GM12864 (cell line): ENCODE data around the gene ODAD2.

Experiments
- DNase-seq: peaks from one replicate; pipeline ENCODE4 v3.0.0-alpha.2; 2011; ENCODE audit warnings: low read depth
- H3K4me3 ChIP-seq: 2 replicates; pipeline ENCODE4 v1.5.1; 2011; ENCODE audit warnings: mild to moderate bottlenecking, low read depth, low read length, control low read depth
- TF ChIP-seq, protein P1 (sequence below): IDR thresholded peaks from 2 replicates; pipeline ENCODE4 v1.5.1; 2011; ENCODE audit warnings: low read depth, mild to moderate bottlenecking, moderate library complexity, low read length, control low read depth, inconsistent platforms; ENCODE audit errors: missing control alignments

Gene ODAD2

DNA sequence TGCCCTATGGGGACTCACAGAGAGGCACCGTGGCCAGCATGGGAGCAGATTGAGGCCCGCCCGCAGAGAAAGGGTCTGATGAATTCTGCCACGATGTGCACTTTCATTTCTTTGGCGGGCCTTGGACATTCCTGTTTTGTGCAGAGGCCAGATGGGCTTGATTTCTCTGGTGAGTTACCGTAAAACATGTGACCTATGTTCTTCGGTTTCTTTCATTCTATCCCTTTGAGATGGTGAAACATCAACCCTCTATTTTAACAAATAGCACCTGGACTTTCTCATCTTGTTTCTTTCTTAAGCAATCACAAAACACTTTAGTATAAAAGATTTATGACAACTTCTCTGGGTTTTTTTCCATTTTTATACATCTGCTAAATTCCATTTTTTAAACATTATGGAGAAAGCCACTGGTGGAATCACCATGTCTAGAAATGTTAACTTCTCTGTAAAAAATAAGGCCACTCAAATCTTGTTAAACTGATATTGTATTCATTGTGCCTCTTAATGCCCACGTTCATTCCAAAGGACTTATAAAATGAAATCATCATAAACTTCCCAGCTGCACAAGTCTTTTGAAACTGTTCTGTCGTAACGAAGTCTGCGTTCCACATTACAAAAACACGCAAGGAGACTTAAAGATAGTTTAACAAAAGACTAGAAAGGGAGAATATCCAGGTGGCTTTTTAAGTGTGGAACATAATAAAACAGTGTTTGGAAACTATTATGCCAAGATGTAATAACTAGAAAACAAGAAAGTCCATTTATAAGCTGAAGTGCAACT is 21.4 kb upstream of the ODAD2 start:
- no peak for DNase-seq
- TF ChIP-seq, protein P1, sequence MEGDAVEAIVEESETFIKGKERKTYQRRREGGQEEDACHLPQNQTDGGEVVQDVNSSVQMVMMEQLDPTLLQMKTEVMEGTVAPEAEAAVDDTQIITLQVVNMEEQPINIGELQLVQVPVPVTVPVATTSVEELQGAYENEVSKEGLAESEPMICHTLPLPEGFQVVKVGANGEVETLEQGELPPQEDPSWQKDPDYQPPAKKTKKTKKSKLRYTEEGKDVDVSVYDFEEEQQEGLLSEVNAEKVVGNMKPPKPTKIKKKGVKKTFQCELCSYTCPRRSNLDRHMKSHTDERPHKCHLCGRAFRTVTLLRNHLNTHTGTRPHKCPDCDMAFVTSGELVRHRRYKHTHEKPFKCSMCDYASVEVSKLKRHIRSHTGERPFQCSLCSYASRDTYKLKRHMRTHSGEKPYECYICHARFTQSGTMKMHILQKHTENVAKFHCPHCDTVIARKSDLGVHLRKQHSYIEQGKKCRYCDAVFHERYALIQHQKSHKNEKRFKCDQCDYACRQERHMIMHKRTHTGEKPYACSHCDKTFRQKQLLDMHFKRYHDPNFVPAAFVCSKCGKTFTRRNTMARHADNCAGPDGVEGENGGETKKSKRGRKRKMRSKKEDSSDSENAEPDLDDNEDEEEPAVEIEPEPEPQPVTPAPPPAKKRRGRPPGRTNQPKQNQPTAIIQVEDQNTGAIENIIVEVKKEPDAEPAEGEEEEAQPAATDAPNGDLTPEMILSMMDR = no peak
- H3K4me3 ChIP-seq = no peak overlapping the region

DNA sequence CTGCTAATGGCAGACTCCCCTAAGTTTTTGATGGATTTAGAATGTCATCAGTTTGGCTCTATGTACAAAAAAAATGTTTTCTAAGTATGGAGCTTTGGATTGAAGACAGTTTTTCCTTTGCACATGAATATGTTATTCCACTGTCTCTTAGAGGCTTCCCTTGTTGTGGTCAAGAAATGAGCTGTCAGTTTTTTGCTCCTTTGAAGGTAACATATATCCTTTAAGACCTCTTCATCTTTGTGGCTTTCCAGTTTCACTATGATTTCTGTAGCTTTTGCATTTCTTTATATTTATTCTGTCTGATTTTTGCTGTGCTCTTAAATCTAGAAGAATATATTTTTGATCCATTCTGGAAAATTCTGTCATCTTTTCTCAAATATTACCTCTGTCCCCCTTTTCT is 15.8 kb upstream of the ODAD2 start:
- no peak for DNase-seq
- TF ChIP-seq, protein P1 = no peak
- no peak overlapping the region for H3K4me3 ChIP-seq

DNA sequence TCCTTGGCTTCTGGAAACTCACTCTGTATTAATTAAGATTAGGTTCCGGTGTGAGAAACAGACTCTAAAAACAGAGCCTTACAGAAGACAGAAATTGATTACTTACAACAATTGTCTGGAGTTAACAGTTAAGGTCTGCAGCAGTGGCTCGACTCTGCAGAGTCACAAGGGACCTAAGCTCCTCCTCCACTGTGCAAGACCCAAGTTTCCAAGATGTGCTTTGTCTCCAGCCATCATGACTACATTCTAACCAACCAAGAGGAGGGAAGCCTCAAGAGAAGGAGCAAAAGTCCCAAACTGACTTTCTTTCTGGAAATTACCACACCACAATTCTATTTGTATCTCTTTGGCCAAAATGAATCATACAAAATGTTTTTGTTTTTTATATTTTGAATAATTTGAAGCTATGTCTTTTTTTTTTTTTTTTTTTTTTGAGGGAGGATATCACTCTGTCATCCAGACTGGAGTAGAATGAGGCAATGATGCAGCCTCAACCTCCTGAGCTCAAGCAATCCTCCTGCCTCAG is 14.2 kb upstream of the ODAD2 start:
- TF ChIP-seq, protein P1 = no peak
- H3K4me3 ChIP-seq = no peak overlapping the region
- no peak for DNase-seq

DNA sequence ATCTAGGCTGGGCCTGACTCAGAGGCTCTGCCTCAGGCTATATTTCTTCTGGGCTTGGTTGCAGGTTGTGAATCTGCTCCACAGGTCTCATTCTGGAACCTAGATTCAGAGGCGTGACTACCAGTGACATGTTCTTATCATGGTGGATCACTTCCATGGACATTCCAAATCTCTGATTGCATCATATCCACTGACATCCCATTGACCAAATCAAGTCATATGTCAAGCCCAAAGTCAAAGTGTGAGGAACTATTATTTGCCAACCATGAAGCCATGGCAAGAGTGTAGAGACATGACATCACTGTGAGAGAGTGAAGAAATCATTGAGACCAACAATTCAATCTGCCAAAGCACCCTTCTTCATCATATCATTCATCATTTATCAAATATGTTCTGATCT is 11.9 kb upstream of the ODAD2 start:
- TF ChIP-seq, protein P1 = no peak
- no peak overlapping the region for H3K4me3 ChIP-seq
- no peak for DNase-seq

DNA sequence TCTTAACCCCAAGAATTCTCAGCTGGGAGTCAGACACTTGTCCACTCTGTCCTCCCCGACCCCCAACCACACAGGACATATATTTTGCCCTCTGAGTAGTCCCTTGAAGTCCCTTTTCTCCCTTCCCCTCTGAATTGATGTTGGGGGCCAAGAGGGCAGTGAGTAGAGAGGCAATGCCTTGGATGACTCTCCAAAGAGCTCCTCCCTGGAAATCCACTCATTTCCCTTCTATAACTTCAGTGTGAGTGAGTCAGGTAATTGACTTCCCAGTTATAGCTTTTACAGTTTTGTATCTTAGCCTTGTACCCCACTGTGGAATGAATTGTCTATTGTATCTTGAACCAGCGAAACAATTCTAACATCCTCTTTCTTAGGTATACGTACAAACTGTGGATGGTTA is 9.2 kb upstream of the ODAD2 start:
- H3K4me3 ChIP-seq = no peak overlapping the region
- DNase-seq = no peak
- TF ChIP-seq, protein P1 = no peak

DNA sequence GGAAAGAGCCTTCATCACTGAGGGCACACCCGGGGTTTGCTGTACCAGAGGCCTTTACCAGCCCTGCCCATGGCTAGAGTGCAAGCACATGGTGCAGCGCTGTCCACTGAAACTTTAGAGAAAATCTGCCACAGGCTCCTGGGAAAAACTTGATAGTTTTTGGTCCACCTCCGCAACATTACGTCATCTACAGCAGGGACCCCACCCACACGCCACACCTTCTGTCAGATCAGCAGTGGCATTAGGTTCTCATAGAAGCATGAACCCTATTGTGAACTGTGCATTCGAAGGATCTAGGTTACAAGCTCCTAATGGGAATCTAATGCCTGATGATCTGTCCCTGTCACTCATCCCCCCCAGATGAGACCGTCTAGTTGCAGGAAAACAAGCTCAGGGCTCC is 2.5 kb upstream of the ODAD2 start:
- DNase-seq = no peak
- no peak overlapping the region for H3K4me3 ChIP-seq
- TF ChIP-seq, protein P1 = no peak

DNA sequence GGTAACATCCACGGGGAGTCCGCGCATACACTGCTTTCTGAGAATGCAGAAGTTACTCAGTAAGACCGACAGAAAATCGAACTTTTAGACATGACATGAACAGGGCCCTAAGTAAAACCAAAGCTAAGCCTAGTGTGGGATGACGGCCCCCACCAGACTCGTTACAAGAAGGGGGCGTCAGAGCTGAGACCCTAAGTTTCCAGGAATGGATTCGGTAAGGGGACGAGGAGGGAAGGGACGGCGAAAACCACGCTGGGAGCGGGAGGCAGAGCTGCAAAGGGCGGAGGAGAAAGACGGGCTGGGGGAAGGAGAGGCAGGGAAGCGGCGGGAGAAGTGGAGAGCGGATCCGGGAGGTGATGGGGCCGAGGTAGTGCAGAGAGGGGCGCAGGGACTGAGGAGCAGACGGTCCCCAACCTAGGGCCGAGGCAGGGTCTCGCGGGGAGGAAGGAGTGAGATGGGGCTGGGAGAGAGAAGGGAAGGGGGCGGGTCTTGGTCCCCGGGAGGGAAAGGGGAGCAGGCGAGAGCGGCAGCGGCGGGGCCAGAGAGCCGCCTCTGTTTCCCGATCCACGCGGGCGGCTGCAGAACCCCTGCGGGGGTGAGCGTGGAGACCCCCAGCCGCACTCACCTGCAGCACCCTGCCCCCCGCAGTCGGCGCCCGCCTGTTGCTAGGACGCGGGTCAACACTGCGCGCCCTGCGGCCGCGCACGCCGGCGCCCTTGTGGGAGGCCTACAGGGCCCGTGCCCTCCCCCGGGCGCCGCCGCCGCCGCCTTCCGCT is 513 bp downstream of the ODAD2 start:
- DNase-seq = no peak
- no peak overlapping the region for H3K4me3 ChIP-seq
- TF ChIP-seq, protein P1 = no peak
